ENCODE measurements around the gene BOC.

The BOC gene

DNA sequence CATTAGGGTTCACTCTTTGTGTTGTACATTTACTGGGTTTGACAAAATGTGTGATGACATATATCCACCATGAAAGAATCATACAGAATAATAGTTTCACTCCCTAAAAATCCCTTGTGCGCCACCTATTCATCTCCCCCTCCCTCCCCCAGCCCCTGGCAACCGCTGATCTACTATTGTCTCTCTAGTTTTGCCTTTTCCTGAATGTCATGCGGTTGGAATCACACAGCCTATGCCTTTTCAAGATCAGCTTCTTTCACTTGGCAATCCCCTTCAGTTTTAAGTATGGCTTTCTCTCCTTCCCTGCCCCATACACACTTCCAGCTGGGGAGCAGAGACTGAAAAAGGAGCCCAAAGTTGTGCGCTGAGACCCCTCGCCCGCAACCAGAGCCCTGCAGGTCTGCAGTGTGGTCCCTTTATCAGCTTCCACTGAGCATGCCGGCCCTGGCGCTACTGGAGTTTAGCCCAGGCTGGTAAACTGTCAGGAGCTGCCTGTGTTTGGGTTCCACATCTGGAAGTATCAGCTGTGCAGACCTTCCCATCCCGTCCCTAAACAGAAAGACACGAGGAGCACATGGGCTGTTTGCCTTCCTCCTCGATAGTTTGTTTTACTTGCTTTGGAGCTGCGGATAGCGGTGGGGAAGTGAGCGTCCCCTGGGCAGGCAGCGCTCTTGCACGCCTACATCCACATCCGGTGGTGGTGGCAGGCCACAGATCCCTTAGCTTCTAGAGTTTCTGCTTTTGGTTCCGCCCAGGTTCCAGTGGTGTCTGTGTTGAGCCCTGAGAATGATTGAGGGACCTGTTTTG, 12.3 kb downstream of the BOC start:
- DNase-seq, result no peak

DNA sequence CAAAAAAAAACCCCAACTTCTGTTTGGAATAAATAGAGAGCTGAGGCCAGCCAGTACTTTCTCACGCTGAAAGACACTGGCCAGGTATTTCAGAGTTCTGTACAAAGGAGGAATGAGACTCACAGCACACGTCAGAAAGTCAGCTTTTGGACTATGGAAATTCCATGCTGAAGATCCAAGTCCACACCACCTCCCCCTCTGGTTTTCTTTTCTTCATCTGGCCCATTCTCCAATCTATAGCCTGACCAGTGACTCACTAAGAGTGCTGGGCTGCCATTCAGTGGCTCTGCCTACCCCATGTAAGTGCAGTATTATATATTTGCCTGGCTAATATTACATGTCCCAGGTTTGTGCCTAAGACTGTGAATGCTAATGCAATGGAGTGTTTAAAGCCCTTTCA, 13.9 kb downstream of the BOC start:
- no peak for DNase-seq

DNA sequence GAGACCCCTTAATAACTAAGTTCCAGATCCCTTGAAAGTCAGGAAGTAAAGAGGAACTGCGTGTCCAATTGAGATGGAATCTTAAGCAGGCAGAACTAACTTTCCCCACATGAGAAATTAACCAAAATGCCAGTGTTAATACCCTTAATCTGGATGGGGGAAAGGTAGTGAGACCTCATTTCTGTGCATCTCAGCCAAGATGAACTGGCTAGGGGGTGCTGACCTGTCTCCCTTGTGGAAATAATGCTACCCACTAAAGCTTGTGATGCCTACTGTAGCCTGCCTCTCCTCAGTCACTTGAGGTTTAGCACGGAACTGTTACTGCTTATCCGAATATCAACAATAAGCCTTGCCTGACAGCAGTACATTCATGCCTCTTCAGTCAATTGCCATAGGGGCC, 15.1 kb downstream of the BOC start:
- no peak for DNase-seq

DNA sequence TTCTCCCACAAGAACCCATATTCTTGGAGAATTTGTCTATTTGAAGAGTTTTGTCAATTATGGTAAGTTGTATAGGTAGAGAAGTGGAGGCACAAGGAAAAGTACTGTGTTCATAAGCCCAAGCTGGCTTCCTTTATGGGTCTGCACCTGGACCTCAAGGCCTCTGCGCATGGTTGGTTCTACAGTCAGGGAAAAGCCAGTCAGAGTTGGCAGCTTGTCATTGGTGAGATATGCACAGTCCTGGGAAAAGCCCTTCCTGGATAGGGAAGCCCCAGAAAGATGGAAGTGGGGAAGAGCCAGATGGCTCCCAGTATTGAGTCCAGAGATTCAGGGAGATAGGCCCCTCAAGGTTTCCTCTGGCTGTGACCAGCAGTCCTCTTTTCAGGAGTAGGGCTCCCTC, 15.8 kb downstream of the BOC start:
- no peak for DNase-seq

DNA sequence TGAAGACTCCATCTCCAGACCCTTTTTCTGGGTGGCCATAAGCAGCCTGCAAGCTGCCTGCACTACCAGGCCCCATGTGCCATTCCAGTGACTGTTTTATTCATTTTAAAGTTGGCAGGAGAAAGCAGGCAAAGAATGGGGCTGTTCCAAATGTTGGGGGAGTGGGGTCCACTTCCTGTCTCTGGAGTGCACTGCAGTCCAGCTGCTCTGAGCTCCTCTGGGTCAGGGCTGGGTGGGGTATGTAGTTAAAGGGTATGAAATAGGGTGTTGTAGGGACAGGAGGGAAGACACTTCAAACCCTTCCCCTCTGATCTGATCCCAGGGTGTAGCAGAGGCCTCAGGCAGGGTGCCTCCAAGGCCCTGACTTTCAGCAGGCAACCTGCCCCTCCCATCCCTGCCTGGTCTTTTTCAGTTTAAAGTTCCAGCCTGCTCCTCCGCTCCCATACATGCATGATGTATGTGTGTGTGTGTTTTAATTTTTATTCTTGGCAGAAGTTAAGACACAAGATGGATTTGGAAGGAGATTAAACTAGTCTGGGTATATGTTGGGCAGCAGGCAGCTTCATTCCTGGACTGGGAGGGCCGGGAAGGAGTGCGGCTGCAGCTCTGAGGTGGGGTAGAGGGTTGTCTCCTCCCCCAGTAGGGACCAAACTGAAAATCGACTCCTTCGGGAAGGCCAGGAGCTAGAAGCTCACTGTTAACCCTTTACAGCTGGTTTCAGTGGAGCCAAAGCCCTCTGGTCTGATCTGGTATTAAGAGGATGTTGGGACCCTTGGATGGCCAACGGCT, 17.3 kb downstream of the BOC start:
- no peak for DNase-seq

DNA sequence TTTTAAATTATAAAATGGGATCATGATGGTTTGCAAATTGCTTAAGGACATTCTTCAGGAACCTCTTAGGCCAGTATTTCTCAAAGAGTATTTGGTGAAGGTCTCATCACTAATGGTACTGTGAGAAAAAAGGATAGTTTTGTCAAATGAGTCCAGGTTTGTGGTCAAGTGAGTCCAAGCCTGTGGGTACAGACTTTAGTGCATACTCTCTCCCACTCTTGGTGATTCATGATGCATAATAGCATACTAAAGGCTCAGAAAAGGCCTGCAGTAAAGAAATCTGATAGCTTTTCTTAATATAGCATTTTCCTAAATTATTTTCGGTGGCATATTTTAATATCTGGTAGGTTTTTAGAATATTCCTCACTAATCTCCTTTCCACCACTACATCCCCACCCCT, 20.0 kb downstream of the BOC start:
- peak; percentile 42 for DNase-seq

DNA sequence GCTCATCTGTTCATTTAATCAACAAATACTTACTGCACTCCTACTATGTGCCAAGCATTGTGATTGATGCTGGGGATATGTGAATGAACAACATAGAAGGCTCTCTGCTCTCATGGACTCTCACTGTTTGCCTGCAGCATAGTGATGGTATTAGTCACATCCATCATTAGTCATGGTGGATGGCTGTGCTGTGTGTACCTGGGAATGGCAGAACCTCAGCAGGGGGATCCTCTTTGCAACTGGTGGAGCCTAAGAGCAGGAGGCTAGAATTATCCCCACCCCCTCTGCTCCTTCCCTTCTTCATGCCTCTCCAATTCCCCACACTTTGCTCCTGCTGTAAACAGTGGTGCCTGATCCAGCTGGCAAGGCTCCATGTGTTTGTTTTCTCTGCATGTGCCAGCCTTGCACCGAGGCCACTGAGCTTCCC, 20.5 kb downstream of the BOC start:
- DNase-seq, result peak; percentile 96

DNA sequence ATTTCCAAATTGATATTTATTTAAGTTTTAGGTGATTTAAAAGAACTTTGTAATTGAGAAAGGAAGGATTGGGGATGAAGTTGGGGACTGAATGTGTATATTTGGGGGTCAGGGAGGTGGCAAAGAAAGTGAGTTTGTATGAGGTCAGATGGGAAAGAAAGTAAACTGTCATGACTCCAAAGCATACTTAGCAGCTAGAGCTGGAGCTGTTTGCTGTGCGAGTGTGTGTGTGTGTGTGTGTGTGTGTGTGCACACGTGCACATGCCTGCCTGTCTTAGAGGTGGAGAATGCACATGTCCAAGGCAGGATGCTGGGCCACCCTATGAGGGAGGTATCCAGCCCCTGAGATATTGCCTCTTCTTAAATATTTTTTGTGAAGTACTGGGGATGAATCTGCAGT, 21.0 kb downstream of the BOC start:
- DNase-seq, result peak; percentile 46

DNA sequence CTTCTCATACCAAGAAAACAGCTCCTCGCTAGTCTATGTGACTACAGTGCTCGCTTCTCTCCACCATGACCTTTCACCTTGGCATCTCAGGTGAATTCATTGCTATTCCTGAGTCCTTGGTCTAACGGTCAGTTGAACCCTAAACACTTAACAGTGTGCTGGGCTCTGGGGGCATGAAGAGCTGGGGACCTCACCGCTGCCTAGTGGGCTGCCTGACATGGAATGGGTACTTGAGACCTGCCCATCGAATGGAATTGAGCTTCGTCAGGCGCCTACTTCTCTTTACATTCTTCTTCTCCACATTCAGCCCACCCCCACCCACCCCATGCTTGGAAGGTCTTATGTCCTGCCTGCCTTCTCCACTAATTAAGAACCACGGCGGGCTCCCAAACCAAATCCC, 22.1 kb downstream of the BOC start:
- peak; percentile 45 for DNase-seq

DNA sequence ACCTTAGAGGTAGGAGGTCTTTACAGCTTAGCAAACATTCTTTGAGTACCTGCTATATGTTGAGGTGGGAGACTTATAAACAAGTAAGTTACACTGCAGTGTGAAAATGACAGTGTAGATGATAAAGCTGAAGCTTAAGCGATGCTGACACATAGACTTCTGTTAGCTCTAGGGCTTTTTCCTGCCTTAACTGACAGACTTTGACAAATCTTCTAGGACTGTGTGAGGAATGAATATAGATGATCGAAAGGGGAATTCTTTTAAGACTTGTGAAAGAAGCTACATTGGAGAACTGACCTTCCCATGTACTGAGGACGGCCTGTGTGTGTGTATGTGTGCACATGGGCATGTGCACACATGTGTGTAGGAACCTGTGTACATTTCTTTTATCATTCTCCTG, 22.7 kb downstream of the BOC start:
- DNase-seq, result peak; percentile 13

DNA sequence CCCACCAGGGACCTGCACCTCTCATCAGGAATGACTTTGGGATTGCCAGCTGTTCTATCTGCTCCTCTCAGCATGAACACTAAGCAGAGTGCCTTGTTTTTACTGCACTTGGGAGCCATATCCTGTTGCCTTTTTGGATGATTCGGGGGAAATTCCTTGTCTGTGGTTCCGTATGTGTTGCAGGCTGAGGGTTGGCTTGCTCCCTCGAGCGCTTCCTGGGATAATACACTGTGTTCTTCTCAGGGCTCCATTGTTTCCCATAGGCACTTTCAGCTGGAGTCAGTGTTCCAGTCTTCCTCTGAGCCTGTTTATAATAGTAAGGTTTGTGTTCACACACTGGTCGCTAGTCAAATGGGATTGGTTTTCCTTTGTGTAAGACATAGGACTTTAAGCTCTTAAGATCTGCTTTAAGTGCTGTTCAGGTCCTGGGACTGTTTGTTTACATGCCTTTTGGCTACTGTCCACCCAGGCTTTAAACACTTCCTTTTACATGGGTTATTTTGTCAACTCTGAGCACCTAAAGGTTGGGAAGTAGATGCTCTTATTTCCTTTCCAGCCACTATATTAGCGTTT, 23.4 kb downstream of the BOC start:
- DNase-seq, result peak; percentile 67

DNA sequence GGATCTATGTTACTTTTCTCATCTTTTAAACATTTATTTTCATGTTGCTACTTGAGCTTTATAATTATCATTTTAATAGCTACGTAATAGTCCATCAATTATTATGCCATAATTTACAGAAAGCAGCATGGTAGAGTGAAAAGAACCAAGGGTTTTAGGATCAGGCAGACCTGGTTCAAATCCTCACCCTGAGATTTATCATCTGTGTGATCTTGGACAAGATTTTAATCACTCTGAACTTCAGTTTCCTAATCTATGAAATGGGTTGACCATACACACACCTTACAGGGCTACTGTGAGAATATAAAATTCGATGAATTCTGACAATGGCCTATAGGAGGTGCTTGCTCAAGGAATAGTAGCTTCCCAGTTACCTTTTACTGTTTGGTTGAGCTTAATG, 27.1 kb downstream of the BOC start:
- no peak for DNase-seq

DNA sequence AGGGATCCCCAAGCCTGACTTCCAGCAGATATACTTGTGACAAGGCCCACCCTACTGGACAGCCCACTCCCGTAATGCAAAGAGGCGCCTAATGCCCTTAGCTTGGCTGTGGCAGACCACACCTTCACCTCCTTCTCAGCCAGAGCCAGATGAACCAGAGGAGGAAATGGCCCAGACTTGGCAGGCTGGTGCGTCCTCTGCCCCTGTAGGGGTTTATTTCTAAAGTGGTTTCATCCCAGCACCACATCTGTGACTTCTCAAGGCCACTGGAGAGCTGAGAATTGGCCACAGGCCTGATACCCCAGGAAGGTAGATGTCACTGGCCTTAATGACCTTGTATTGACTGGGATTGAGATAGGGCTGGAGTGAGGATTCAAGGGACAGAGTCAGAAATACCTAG, 29.5 kb downstream of the BOC start:
- peak; percentile 40 for DNase-seq

DNA sequence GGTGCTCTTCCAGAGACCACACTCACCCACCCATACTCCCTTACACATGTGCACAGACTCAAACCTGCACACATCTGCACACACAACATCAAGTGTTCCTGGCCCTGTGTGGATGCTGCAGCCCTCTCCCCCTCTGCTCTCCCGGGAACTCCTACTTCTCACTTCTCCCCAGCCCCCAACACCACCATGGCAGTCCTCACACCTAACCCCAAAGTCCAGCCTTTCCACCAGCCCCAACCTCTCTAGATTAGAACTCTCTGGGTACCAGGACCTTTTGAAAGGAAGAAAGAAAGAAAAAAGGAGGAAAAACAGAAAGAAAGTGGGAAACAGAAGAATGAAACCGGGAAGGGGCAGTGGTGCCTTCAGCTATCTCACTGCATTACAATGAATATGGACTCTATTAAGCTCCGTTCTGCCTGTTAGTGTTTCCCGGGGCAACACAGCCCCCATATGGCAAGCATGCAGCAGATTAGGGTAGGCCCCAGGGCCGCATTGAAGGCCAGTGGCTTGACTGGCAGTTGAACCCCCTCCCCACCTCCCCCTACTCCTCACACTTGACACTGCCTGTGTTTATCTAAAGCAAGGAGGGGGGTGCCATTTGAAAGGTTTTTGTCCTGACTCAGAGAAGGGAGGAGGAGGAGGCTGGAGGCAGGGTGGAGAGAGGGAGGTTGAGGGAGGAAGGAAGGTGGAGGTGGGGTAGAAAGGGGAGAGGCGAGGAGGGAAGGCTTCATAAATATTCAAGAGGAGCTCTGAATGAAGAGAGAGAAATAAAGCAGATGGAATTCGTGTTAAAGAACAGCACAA, 30.1 kb downstream of the BOC start:
- DNase-seq, result peak; percentile 82

DNA sequence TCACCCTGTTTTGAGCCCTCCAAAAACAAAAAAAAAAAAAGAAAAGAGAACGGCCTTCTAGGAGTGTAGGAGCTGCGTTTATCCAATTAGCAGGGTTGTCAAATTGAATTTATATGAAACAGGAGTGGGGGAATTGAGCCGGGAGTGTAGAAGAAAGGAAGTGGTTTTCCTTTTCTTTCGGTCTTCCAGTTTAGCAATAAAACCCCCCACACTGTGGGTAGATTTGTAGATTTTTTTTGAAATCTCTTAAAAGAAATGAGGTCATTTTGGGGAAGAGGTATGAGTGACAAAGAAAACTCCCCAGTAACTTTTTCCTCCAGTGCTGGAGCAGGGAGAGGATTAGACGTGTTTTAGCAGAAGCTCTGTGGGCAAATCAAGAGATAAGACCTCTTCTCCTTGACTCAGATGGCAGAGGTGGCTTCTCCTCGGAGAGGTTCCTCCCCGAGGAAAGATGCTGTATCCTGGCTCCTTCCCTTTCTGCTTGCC, 30.8 kb downstream of the BOC start:
- DNase-seq, result no peak

DNA sequence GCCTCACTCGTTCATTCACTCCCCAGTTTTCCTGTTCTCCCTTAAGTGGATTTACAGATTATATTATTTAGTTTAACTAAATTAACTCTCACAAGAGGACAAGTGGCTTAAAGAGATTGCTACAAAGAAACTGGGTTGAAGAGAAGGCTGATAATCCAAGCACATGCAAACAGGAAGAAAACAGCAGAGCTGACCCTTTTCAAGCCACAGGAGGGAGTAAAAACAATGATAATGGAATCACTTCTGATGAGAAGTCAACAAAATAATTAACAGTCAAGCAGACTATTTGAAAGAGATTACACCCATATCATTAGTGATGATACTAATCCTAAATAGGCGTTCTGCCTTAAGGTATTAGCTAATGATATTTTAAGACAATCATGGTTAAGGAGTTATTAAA, 31.7 kb downstream of the BOC start:
- no peak for DNase-seq

DNA sequence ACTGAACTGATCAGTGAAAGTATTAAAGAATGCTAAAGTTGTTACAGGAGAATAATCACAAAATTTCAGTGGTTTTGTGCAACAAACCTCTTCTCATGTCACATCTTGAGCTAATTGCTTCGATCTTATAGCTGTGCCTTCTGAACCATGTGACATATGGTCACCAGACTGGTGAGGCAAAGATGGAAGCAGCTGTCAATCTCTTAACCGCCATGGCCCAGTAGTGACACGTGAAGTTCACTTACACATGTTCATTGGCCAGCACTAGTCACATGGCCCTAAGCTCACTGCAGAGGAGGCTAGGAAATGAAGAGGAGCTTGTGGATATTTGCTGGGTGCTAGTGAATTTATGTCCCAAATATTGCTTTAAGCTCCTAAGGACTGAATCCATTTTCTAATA, 32.5 kb downstream of the BOC start:
- DNase-seq, result peak; percentile 32

DNA sequence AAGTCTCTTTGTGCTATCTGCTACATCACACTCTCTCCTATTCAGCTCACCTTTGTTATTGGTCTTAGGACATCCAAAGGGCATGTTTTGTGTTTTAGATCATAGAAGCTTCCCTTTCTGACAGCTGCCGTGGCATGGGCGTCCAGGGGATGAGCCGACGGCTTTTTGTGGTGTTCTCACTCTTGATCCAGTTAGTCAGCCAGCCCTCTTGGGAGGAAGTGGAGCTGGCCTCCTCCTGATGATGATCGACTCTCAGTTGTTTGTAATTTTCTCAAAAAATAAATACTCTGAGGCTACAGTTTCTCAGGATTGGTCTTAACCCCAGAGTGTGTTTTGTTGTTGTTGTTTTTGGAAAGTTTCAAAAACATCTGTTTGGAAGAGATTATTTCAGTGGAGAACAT, 34.4 kb downstream of the BOC start:
- DNase-seq, result peak; percentile 36

DNA sequence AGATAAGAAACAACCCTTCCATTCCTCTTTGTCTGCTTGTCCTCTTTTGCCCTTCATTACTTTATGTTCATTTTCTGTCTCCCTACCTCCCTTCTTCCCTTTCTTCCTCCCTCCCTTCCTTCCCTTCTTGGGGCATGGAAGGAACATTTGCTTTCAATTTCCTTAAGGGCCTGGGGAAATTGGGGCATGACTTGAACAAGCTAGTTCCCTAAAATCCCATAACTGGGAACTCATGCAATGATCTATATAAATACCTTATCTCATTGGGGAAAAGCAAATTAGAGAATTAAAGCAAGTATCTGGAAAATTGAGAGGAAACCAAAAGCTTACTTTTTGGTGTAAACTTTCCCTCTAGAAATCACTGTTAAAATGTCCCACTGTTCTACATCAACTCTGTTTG, 35.7 kb downstream of the BOC start:
- DNase-seq, result no peak

DNA sequence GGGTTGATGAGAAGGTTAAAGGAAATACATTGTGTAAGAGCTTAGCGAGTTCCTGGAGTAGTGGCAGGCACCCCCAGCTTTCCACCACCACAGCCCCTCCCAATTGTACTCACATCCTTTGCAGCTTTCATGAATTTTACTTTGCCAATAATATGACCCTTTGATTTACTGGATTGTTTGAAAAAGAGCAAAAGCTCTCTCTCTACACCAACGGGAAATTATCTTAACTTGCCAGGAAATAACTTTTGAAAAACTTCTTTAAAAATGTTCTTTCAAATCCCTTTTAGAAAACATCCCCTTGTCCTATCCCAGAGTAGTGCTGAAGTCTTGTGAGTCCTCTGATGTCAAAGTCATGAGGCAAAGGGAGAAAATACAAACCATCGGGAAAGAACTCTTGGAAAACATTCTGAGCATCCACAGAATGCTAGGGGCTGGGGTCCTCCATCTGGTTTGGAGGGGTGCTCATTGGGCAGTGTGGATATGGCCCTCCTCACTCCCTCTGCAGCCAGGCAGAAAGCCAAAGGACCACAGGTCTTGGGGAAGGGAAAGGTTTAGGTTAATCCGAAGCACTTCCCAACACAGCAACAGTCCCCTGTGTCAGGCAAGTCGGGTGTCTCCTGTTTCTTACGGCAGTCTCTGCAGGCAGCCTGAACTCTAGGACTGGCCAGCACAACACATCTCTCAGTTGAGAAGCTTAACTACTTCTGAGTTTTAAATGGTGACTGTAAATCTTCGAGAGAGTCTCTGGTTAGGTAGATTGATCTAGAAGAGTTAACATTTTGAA, 36.5 kb downstream of the BOC start:
- DNase-seq, result peak; percentile 38

DNA sequence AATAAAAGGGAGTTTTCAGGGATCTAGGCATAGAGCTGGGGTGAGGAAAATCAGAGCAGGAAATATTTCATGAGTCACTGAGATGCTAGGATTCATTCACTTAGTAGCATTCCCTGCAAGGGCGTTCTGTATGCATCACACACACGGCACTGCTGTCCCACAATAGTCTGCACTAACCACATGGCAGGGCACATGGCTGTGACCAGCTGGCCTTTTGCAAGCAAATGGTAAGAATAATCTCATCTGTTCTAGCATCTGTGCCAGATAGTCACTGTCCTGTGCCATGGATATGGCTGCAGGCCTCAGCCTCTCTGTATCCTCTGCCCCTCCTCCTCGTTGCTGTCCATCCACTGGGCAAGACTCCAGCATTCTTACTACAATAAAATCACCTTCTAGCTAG, 37.8 kb downstream of the BOC start:
- DNase-seq, result no peak

DNA sequence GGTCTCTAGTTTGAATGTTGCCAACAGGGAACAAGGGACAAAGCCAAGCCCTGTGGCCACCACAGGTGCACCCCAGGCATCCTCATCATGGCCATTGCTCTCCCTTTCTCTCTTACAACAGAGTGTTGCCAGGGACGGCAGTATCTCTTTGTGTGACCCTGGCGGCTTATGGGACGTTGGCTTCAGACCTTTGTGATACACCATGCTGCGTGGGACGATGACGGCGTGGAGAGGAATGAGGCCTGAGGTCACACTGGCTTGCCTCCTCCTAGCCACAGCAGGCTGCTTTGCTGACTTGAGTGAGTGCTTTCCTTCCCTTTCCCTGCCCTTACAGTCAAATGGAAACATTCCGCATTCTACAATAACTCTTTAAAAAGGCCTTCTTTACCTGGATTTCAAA, 38.2 kb downstream of the BOC start:
- DNase-seq, result no peak

Data from islet precursor cell (in vitro differentiated cells).